ENCODE data around the gene ALKBH8.
A peak's percentile ranks its signal among the peaks of the same experiment; 100 is the strongest.

- TF ChIP-seq SIN3A (IDR thresholded peaks at IDR 0.05; ENCODE audit: borderline replicate concordance, insufficient read depth, low read depth, low read length): no peak
- TF ChIP-seq CTCF (IDR thresholded peaks at IDR 0.05): peak; percentile 90
- TF ChIP-seq REST (IDR thresholded peaks at IDR 0.05; ENCODE audit: insufficient read depth in 1 of 2, low read depth in 2 of 2, low read length in 1 of 2): no peak
- no peak for TF ChIP-seq TCF7L2 (IDR thresholded peaks at IDR 0.05; ENCODE audit: low read depth, low read length)
Observed at GRCh38 chr11:107549253-107549953, 16.1 kb downstream of the ALKBH8 start.

Measured in Panc1 (cell line).